Measurements from ENCODE around the gene CAMK2B. TPM values are rescaled to one million over a fixed set of nuclear protein-coding genes. Genes with fewer than 3 reads are reported as not detected.

Gene CAMK2B
- total and polyA plus RNA-seq, 9 donors = 3.1 to 13.9 (median 10.1) TPM

DNA sequence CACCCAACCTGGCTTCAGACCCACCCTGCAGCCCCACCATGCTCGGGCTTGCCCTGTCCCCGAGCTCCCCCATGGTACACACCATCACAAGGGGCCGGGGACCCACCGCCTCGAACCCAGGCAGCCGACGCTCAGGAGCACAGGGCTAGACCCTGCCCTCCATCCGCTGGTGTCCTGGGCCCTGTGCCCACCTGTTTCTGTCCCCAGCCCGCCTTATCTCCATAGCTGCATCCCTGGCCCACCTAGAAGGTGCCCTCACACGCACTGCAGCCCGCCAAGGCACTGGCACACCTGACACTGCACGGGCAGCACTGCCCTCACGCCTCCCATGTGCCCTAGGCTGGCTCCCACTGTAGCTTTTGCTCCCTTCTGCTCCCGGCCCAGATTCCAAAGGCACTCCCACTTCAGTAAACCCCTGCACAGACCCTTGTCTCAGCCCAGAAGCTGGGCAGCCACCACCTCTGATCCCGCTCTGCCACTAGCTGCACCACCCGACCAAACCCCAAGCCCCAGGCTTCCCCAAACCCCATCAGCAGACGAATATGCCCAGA, 107.5 kb downstream of the CAMK2B start:
- DNase-seq = no peak
- peaks cover 2% of the 10 kb centered on the region for H3K27me3 ChIP-seq (ENCODE audit: control insufficient read depth, insufficient read depth, low read length)
- H3K4me3 ChIP-seq (ENCODE audit: low read length) = no peak overlapping the region
- WGBS (ENCODE audit: insufficient coverage) = 70% methylated on average over 16 of the region's 17 CpGs
- no peak overlapping the region for H3K27ac ChIP-seq (ENCODE audit: low read length)
- peaks cover 9% of the 10 kb centered on the region for H3K9me3 ChIP-seq (replicated peaks; ENCODE audit: control insufficient read depth, low read depth, low read length)
- peaks cover 62% of the 10 kb centered on the region for H3K4me1 ChIP-seq (ENCODE audit: control insufficient read depth, insufficient read depth, low read length)
- H3K36me3 ChIP-seq (ENCODE audit: control insufficient read depth, insufficient read depth, low read length) = peaks cover 12% of the 10 kb centered on the region

GRCh38 chr7:44217223-44217714, 108.1 kb downstream of the CAMK2B start:
- DNase-seq = no peak
- 54% methylated on average over 11 of the region's 19 CpGs for WGBS (ENCODE audit: insufficient coverage)
- Histone ChIP-seq H3K9me3 (replicated peaks; ENCODE audit: control insufficient read depth, low read depth, low read length) (peaks cover 9% of the 10 kb centered on the region), H3K36me3 (ENCODE audit: control insufficient read depth, insufficient read depth, low read length) (peaks cover 18% of the 10 kb centered on the region), H3K4me1 (ENCODE audit: control insufficient read depth, insufficient read depth, low read length) (peaks cover 62% of the 10 kb centered on the region), H3K4me3 (ENCODE audit: low read length) (no peak overlapping the region), H3K27me3 (ENCODE audit: control insufficient read depth, insufficient read depth, low read length) (peaks cover 2% of the 10 kb centered on the region), H3K27ac (ENCODE audit: low read length) (peak overlapping the region; percentile 29)

GRCh38 chr7:44216521-44217222, 108.7 kb downstream of the CAMK2B start:
- Histone ChIP-seq H3K9me3 (replicated peaks; ENCODE audit: control insufficient read depth, low read depth, low read length) (peaks cover 9% of the 10 kb centered on the region), H3K27ac (ENCODE audit: low read length) (peak overlapping the region; percentile 62), H3K4me3 (ENCODE audit: low read length) (no peak overlapping the region), H3K27me3 (ENCODE audit: control insufficient read depth, insufficient read depth, low read length) (peaks cover 2% of the 10 kb centered on the region), H3K36me3 (ENCODE audit: control insufficient read depth, insufficient read depth, low read length) (peaks cover 24% of the 10 kb centered on the region), H3K4me1 (ENCODE audit: control insufficient read depth, insufficient read depth, low read length) (peaks cover 62% of the 10 kb centered on the region)
- peak; percentile 58 for DNase-seq
- 54% methylated on average over 11 of the region's 13 CpGs for WGBS (ENCODE audit: insufficient coverage)

DNA sequence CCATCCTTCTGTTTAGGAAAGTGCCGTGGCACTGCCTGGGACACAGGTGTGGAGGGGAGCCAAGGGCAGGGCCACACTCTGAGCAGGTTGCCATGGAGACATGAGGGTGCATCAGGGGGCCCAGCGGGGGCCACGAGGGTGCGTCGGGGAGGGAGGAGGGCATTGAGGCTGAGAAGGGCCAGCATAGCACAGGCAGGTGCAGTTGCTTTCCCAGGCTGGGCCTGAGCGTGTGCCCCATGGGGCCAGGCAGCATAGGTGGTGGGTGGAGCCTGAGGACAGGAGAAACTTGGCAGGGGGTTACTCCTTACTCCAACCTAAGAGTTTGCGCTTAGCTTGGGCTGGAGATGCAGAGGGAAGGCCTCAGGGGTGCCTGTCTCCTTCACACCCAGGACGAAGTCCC, 109.4 kb downstream of the CAMK2B start:
- no peak for DNase-seq
- H3K27ac ChIP-seq (ENCODE audit: low read length) = peak overlapping the region; percentile 20
- H3K4me3 ChIP-seq (ENCODE audit: low read length) = no peak overlapping the region
- peaks cover 2% of the 10 kb centered on the region for H3K27me3 ChIP-seq (ENCODE audit: control insufficient read depth, insufficient read depth, low read length)
- WGBS (ENCODE audit: insufficient coverage) = 62% methylated on average over 8 of the region's 8 CpGs
- H3K4me1 ChIP-seq (ENCODE audit: control insufficient read depth, insufficient read depth, low read length) = peaks cover 60% of the 10 kb centered on the region
- peaks cover 31% of the 10 kb centered on the region for H3K36me3 ChIP-seq (ENCODE audit: control insufficient read depth, insufficient read depth, low read length)
- peaks cover 9% of the 10 kb centered on the region for H3K9me3 ChIP-seq (replicated peaks; ENCODE audit: control insufficient read depth, low read depth, low read length)

DNA sequence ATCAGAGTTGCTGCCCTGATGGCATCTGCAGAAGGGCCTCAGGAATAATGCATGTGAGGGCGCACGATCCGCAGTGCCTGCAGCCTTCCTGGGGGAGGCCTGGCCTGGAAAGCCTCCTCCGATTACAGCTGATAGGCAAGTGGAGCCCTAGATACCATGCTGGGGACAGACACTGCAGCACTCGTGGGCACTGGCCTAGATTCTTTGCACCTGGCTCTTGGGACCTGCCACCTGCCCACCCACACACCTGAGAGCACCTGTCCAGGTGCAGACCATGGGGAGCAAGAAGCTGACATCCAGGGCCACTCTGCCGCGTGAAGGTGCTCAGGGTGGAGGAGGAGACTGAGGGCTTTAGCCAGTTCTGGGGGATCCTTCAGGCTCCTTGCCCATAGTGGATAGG, 109.9 kb downstream of the CAMK2B start:
- Histone ChIP-seq H3K27ac (ENCODE audit: low read length) (no peak overlapping the region), H3K4me3 (ENCODE audit: low read length) (no peak overlapping the region), H3K27me3 (ENCODE audit: control insufficient read depth, insufficient read depth, low read length) (peaks cover 2% of the 10 kb centered on the region), H3K9me3 (replicated peaks; ENCODE audit: control insufficient read depth, low read depth, low read length) (peaks cover 9% of the 10 kb centered on the region), H3K4me1 (ENCODE audit: control insufficient read depth, insufficient read depth, low read length) (peaks cover 60% of the 10 kb centered on the region), H3K36me3 (ENCODE audit: control insufficient read depth, insufficient read depth, low read length) (peaks cover 36% of the 10 kb centered on the region)
- DNase-seq = no peak
- WGBS (ENCODE audit: insufficient coverage) = 85% methylated on average over 4 of the region's 7 CpGs

DNA sequence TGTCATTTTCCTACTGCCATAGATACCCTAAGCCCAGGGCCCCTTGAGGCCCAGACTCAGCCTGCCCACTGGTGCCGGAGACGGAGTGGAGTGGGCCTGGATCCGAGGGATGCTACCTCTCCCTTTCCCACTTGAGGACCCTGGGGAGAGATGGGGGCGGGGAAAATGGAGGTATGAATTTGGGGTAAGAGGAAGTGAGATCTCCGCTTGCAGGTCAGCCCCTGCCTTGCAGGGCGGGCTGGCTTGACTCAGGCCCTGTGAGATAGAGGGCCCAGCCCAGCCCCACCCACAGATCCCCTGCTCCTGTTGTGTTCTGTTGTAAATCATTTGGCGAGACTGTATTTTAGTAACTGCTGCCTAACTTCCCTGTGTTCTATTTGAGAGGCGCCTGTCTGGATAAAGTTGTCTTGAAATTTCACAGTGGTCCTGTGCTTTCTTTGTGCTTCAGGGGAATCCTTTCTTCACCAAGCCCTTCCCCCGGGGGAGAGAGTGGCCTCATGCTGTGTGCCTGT, 111.5 kb downstream of the CAMK2B start:
- peak overlapping the region; percentile 60 for H3K27ac ChIP-seq (ENCODE audit: low read length)
- no peak overlapping the region for H3K4me3 ChIP-seq (ENCODE audit: low read length)
- H3K9me3 ChIP-seq (replicated peaks; ENCODE audit: control insufficient read depth, low read depth, low read length) = peaks cover 3% of the 10 kb centered on the region
- WGBS (ENCODE audit: insufficient coverage) = 53% methylated on average over 3 of the region's 9 CpGs
- peaks cover 51% of the 10 kb centered on the region for H3K36me3 ChIP-seq (ENCODE audit: control insufficient read depth, insufficient read depth, low read length)
- DNase-seq = no peak
- H3K4me1 ChIP-seq (ENCODE audit: control insufficient read depth, insufficient read depth, low read length) = peaks cover 59% of the 10 kb centered on the region
- H3K27me3 ChIP-seq (ENCODE audit: control insufficient read depth, insufficient read depth, low read length) = no peaks in the 10 kb centered on the region

- no peaks in the 10 kb centered on the region for H3K27me3 ChIP-seq (ENCODE audit: control insufficient read depth, insufficient read depth, low read length)
- DNase-seq = no peak
- H3K27ac ChIP-seq (ENCODE audit: low read length) = peak overlapping the region; percentile 60
- H3K36me3 ChIP-seq (ENCODE audit: control insufficient read depth, insufficient read depth, low read length) = peaks cover 57% of the 10 kb centered on the region
- H3K4me3 ChIP-seq (ENCODE audit: low read length) = no peak overlapping the region
- no peaks in the 10 kb centered on the region for H3K9me3 ChIP-seq (replicated peaks; ENCODE audit: control insufficient read depth, low read depth, low read length)
- WGBS (ENCODE audit: insufficient coverage) = 86% methylated on average over 1 of the region's 3 CpGs
- peaks cover 53% of the 10 kb centered on the region for H3K4me1 ChIP-seq (ENCODE audit: control insufficient read depth, insufficient read depth, low read length)
Observed at GRCh38 chr7:44213206-44213876, 112.1 kb downstream of the CAMK2B start.

GRCh38 chr7:44212581-44213184, 112.7 kb downstream of the CAMK2B start:
- no peak overlapping the region for H3K27ac ChIP-seq (ENCODE audit: low read length)
- DNase-seq = peak; percentile 55

DNA sequence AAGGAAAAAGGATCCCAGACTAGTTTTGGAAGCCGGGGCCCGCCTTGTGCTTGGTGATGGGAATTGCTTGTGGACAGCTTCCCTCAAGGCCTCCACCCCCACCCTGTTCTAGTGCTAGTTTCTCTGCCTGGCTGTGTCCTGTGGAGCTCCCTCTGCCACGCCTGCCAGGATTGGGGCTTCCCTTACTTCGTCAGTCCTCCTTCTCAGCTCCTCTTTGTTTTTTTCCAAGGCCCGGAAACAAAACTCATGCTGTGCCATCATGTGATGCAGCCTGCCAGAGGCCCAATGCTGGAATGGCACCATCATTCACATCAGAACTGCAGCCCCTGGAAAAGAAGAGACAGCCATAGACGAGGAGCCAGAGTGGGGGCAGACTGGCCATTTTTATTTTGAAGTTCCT, 113.4 kb downstream of the CAMK2B start:
- H3K9me3 ChIP-seq (replicated peaks; ENCODE audit: control insufficient read depth, low read depth, low read length) = no peaks in the 10 kb centered on the region
- WGBS (ENCODE audit: insufficient coverage) = 76% methylated on average over 4 of the region's 6 CpGs
- no peak overlapping the region for H3K27ac ChIP-seq (ENCODE audit: low read length)
- DNase-seq = no peak
- no peaks in the 10 kb centered on the region for H3K27me3 ChIP-seq (ENCODE audit: control insufficient read depth, insufficient read depth, low read length)
- no peak overlapping the region for H3K4me3 ChIP-seq (ENCODE audit: low read length)
- peaks cover 40% of the 10 kb centered on the region for H3K4me1 ChIP-seq (ENCODE audit: control insufficient read depth, insufficient read depth, low read length)
- H3K36me3 ChIP-seq (ENCODE audit: control insufficient read depth, insufficient read depth, low read length) = peaks cover 69% of the 10 kb centered on the region

More at GRCh38 chr7:44212581-44213184, 112.7 kb downstream of the CAMK2B start:
- Histone ChIP-seq H3K27me3 (ENCODE audit: control insufficient read depth, insufficient read depth, low read length) (no peaks in the 10 kb centered on the region), H3K36me3 (ENCODE audit: control insufficient read depth, insufficient read depth, low read length) (peaks cover 63% of the 10 kb centered on the region), H3K4me1 (ENCODE audit: control insufficient read depth, insufficient read depth, low read length) (peaks cover 47% of the 10 kb centered on the region), H3K4me3 (ENCODE audit: low read length) (no peak overlapping the region), H3K9me3 (replicated peaks; ENCODE audit: control insufficient read depth, low read depth, low read length) (no peaks in the 10 kb centered on the region)
- 77% methylated on average over 4 of the region's 7 CpGs for WGBS (ENCODE audit: insufficient coverage)
